Gastrocnemius medialis (tissue), 4 donors: Measurements from ENCODE around the gene RPL3.

Experiments used
- POLR2A ChIP-seq, 2 donors: fragments of 450-650 bp; IDR thresholded peaks; one replicate each; pipeline ENCODE4 v1.6.1; 2017; ENCODE audit warnings: antibody characterized with exemption in 2 of 2, mild to moderate bottlenecking in 2 of 2, moderate library complexity in 2 of 2
- TF ChIP-seq, protein P1 (sequence below), 5 experiments: fragments of 450-650 bp in 3 of 5; fragments of 200-600 bp in 2 of 5; sonication (generic) in 2 of 5; IDR thresholded peaks in 4 of 5; conservative IDR thresholded peaks in 1 of 5; 1 replicate in 4 of 5; 2 replicates in 1 of 5; pipeline ENCODE4 v1.5.1; 2016 to 2019; ENCODE audit warnings: antibody characterized with exemption in 5 of 5, mild to moderate bottlenecking in 3 of 5, moderate library complexity in 3 of 5

DNA sequence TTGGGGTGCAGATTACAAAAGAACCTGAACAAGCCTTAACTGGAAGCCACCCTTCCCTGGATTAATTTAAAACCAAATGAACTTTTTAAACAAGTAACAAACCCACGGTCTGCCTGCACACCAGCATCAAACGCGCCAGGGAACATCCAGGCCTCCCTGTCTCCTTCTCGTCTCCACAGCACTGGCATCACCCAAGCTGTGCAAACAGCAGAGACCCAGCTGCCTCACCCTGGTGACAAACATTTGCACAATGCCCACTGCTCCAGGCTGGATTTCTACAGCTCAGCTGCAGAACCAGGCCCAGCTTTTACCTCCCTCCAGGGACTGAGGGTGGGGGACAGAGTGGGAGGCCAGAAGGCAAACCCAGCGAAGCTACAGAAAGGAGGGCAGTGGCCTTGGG lies 7.0 kb downstream of the RPL3 start:
- TF ChIP-seq, protein P1, sequence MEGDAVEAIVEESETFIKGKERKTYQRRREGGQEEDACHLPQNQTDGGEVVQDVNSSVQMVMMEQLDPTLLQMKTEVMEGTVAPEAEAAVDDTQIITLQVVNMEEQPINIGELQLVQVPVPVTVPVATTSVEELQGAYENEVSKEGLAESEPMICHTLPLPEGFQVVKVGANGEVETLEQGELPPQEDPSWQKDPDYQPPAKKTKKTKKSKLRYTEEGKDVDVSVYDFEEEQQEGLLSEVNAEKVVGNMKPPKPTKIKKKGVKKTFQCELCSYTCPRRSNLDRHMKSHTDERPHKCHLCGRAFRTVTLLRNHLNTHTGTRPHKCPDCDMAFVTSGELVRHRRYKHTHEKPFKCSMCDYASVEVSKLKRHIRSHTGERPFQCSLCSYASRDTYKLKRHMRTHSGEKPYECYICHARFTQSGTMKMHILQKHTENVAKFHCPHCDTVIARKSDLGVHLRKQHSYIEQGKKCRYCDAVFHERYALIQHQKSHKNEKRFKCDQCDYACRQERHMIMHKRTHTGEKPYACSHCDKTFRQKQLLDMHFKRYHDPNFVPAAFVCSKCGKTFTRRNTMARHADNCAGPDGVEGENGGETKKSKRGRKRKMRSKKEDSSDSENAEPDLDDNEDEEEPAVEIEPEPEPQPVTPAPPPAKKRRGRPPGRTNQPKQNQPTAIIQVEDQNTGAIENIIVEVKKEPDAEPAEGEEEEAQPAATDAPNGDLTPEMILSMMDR (IDR thresholded peaks at IDR 0.05 in 4 of 5, conservative IDR thresholded peaks at IDR 0.05 in 1 of 5): no peak
- no peak for TF ChIP-seq POLR2A (IDR thresholded peaks at IDR 0.05)
